Peyer's patch (tissue), 4 donors: ENCODE results near the gene NFE2L1.

ENCODE experiments used
- POLR2A ChIP-seq, 2 donors: fragments of 450-650 bp; IDR thresholded peaks; one replicate each; pipeline ENCODE4 v1.5.1; 2017; ENCODE audit warnings: antibody characterized with exemption in 2 of 2, mild to moderate bottlenecking in 2 of 2, moderate library complexity in 2 of 2
- TF ChIP-seq, protein P1 (sequence below), 6 experiments: fragments of 450-650 bp in 4 of 6; fragments of 200-600 bp in 2 of 6; sonication (generic) in 1 of 6; IDR thresholded peaks; one replicate each; pipeline ENCODE4 v1.5.1; 2017 to 2019; ENCODE audit warnings: antibody characterized with exemption in 6 of 6, mild to moderate bottlenecking in 3 of 6, moderate library complexity in 1 of 6

GRCh38 chr17:48002266-48002915 is 45.8 kb upstream of the NFE2L1 start:
- TF ChIP-seq POLR2A (IDR thresholded peaks at IDR 0.05), result no peak
- TF ChIP-seq, protein P1, sequence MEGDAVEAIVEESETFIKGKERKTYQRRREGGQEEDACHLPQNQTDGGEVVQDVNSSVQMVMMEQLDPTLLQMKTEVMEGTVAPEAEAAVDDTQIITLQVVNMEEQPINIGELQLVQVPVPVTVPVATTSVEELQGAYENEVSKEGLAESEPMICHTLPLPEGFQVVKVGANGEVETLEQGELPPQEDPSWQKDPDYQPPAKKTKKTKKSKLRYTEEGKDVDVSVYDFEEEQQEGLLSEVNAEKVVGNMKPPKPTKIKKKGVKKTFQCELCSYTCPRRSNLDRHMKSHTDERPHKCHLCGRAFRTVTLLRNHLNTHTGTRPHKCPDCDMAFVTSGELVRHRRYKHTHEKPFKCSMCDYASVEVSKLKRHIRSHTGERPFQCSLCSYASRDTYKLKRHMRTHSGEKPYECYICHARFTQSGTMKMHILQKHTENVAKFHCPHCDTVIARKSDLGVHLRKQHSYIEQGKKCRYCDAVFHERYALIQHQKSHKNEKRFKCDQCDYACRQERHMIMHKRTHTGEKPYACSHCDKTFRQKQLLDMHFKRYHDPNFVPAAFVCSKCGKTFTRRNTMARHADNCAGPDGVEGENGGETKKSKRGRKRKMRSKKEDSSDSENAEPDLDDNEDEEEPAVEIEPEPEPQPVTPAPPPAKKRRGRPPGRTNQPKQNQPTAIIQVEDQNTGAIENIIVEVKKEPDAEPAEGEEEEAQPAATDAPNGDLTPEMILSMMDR (IDR thresholded peaks at IDR 0.05), result no peak
